Activated CD4-positive, alpha-beta T cell treated with anti-CD3 and anti-CD28 coated beads, Interleukin-2, amount 50 U/mL, for 16 hours (primary cell): Measurements from ENCODE around the gene TTLL11.
A peak's percentile ranks its signal among the peaks of the same experiment; 100 is the strongest.

Source experiments
- DNase-seq: peaks from one replicate; pipeline ENCODE4 v3.0.0-alpha.2; 2020

TTLL11 gene

DNA sequence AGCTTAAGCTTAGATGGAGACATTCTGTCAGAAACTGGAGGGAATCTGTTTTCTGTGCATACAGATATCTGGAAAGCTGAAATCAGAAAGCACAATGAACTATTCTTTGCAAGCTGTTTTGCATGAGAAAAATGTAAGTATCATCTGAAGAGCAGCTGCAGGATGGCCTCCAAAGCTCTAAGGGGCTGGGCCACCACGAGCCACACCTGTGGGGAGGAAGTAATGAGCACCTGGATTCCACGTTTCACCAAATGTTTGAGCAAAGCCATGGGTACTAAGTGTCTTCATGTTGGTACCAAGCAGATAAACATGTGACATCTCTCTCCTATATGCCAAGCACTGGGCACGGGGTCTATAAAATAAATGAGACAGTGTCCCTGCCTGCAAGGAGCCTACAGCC lies 199.3 kb downstream of the TTLL11 start:
- no peak for DNase-seq

DNA sequence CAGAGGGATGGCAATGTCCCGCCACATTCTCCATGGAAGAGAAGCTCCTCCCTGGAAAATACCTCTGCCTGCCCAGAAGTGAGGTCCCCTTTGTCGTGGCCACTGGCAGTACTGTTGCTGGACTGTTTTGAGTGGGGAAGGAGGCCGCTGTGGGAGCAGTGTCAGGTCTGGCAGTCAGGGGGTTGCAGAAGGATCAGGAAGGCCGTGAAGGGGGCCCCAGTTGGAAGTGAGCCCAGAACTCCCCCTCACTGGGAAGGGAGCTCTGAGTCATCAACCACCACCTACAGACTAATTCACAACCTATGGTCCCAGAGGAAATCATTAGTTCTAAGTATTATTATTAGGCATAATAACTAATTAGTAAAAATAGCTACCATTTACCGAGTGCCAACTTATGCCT lies 200.4 kb downstream of the TTLL11 start:
- DNase-seq: no peak

DNA sequence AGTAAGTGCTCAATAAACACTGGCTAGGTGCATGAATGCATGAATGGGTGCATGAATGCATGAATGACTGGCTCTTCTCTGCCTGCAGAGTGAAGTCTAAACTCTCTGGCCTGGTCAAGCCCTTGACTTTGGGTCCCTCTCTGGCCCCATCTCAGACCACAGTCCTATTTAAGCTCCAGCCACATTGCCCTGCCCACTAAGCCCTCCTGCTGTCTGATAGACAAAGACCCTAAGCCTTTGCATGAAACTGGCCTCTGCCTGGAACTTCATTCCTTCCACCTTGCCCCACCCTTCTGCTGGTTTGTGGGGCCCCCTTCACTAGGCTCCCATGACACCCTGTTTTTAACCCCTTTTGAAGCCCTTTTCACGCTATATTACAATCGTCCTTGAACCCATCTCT lies 202.4 kb downstream of the TTLL11 start:
- DNase-seq: no peak

- no peak for DNase-seq
Measured at GRCh38 chr9:121889990-121890563, 203.0 kb downstream of the TTLL11 start.

DNA sequence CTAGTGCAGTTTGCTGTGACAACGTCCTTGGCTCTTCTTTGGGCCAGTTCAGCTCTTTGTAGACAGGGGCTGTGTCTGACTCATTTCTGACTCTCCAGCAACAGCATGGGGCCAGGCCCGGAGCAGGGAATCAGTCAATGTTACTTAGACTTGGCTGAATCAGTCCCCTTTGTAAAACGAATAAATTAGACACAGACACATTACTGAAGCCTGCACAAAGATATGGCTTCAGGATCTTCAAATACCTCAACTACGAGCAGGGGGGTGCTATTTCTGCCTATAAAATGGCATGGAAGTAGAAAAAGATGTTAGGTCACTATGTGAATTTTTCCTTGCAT lies 204.7 kb downstream of the TTLL11 start:
- DNase-seq: peak; percentile 41

DNA sequence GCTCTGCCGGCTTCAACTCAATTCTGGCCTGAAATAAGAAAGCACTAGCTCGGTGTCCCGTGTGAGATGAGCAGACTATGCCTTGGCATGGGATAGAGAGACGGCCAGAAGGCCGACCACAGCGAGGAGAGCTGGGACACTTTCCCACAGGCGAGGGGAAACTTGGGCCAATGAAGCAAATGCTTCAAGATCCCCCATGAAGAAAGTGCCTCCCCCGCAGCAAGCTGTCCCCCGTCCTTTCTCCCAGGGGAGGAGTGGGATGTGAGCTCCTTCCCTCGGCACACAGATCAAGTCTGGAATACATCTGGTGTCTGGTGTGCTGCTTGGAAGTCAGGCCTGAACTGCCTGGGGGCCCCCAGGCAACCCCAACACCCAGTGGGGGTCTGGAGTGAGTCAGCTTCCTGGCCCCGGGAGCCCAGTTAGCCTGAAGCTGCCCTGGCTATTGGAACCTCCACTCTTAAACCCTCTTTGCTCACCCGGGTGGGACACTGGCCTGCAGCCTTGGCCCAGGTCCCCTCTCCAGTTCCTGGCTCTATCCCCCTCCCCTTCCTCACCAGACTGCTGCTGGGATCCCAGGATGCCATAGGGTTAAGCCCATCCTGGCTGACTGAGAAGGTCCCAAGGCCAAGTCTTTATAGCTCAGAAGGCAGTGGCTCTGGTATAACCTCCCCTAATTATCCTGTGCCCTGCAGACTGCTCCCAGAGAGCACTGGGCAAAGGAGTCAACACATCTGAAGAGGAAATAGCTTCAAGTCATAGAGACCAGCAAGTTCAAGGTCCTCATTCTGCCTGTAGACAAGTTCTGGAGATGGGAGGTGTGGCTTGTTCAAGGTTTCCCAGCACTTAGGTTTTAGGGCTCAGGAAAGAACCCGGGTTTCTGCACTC lies 205.3 kb downstream of the TTLL11 start:
- DNase-seq: no peak

DNA sequence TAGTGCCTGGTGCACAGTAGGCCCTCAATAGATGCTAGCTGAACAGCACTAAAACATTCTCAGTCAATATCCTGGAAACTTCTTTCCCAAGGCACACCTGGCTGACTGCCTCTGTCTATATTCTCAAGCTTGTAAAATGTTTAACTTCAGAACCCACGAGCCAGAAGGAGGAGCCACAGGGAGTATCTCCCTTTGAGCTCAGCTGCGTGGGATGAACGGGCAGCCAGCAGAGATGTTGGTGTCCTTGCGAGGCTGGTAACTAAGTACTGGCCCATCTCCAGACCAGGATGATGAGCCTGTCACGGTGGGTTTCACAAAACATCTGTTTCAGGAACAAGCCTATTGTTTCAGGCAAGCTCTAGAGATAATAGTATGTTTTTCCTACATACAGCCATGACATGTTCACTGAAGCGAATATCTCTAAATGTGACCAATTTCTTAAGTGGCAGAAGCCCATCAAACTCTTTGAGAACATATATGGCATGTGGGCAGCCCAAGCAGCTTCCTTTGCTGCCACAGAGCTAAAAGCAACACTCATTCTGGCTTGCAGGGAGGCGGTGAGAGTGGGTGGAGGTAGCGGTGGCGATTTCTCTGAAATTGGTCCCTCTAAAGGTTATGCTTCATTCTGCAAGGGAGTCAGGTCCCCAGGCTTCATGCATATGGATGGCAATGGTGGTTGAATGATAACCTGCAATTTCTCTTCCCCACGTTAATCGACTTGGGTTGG lies 206.2 kb downstream of the TTLL11 start:
- peak; percentile 52 for DNase-seq

DNA sequence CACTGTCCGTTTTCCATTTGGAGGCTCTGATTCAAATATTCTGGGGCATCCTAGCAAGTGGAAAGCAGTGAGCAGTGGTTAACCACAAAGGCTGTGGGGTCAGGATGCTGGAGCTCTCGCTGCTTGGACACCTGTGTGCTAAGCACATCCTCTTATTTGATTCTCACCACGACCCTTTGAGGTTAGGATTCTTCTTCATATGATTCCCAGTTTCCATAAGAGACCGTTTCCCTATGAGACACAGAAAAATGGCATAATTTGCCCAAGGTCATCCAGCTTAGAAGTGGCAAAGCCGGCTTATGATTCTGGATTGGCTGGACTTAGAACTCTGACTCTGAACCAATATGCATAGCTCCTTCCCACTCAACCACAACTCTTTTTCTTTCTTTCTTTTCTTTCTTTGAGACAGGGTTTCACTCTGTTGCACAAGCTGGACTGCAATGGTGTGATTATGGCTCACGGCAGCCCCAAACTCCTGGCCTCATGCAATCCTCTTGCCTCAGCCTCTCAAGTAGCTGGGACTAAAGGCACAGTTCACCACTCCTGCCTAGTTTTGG lies 207.7 kb downstream of the TTLL11 start:
- DNase-seq: no peak

GRCh38 chr9:121884057-121884541 lies 209.0 kb downstream of the TTLL11 start:
- no peak for DNase-seq

GRCh38 chr9:121883281-121884056 lies 209.6 kb downstream of the TTLL11 start:
- DNase-seq: peak; percentile 10

DNA sequence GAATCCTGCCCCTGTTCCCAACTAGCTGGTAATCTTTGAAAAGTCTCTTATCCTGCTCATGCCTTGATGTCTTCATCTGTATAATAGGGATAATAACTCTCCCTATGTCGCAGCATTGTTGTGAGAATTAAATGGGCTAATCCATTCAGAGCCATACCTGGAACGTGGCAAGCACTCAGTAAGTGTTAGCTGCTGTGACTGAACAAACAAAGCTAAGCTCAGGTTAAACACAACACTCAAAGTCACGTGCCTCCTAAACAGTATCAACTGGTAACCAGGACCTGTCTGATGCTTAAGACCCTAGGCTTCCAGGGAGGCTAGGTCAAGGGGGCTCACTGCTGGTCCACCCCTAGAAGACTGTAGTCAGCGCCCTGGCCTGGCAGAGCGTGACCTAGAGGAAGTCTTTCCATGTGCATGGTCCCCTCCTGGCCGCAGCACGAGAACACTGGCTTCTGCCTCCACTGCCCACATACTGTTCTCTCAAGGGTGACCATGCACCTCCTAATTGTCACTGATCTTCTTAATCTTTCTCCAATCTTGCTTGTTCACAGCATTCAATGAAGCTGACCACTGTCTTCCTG lies 211.1 kb downstream of the TTLL11 start:
- DNase-seq: no peak

DNA sequence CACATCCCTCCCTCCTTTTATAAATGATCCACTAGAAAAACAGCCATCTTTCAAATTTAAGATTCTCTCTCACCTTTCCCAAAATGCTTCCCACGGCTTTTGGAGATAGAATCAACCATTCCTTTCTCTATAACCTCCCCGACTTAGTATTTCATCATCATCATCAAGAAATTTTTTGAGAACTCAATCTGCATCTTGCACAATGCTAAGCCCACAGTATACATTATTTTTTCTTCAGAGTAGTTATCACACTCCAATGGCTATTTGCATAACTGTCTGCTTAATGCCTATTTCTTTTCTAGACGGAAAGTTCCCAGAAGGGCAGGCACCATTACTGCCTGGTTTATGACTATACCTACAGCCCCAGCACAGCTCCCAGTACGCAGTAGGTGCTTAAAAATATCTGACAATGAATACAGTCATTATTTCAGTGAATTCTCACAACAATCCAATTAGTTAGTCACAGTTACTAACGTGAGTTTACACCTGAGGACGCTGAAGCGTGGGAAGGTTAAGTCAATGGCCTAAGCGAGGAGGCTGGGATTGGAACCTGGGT lies 212.7 kb downstream of the TTLL11 start:
- no peak for DNase-seq

GRCh38 chr9:121878271-121878822 lies 214.8 kb downstream of the TTLL11 start:
- DNase-seq: no peak

GRCh38 chr9:121876658-121877271 lies 216.3 kb downstream of the TTLL11 start:
- DNase-seq: no peak

GRCh38 chr9:121876255-121876654 lies 216.9 kb downstream of the TTLL11 start:
- DNase-seq: no peak

DNA sequence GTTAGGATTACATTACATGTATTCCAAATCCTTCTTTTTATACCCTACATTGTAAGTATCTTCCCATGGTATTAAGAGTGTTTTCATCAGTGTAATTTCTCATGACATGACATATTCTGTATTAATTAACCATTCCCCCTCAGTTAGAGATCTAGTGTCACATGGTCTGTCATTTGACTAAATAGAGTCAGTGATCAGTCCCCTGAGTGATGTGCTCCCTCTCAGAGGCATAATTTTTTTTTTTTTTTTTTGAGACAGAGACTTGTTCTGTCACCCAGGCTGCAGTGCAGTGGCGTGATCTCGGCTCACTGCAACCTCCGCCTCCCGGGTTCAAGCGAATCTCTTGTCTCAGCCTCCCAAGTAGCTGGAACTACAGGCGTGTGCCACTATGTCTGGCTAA lies 218.6 kb downstream of the TTLL11 start:
- no peak for DNase-seq

DNA sequence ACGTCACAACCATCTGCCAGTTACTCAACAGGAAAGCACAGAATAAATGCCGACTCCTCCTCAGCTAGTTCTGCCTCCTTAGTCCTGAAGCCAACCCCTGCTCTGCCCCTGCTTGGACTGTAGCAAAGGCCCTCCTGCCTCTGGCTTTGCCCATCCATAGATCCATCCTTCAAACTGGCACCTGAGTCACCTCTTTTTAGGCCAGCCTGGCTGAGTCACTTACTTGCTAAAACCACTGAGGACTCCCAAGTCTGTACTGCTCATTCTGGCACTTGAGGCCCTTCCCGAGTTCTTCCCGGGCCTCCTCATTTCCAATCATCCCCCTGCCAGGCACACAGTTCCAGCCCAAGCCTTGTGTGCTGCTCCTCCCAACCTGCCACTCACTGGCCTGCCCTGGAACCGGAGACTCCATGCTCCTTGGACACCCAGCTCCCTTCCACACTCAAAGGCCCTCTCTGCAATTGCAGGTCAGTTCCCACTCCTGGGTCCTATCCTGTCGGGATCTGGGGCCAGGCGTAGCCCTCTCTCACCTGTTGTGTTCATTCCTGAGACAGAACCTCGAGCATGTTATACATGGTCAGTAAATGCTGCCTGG lies 221.6 kb downstream of the TTLL11 start:
- DNase-seq: no peak

DNA sequence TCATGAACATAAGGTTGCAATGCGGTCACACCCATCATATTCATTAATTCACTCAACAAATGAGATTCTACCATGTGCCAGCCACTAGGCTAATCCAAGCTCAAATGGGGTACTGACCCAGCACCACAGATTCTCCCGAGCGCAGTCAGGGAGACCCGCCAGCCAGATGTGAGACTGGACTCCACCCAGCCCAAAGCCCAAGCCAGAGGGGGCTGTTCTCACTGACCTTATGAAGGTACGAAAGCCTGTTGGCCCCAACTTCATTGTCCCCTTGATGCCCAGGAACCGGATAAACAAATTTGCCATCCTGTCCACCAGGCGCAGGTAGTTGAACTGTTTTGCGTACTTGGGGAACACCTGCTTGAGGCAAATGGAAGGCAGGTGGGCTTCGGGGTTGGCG lies 222.8 kb downstream of the TTLL11 start:
- DNase-seq: no peak

- no peak for DNase-seq
Measured at GRCh38 chr9:121868626-121869025, 224.5 kb downstream of the TTLL11 start.

GRCh38 chr9:121866927-121867326 lies 226.2 kb downstream of the TTLL11 start:
- no peak for DNase-seq

GRCh38 chr9:121865884-121866283 lies 227.2 kb downstream of the TTLL11 start:
- no peak for DNase-seq
